ENCODE results near the gene HDGF.

DNA sequence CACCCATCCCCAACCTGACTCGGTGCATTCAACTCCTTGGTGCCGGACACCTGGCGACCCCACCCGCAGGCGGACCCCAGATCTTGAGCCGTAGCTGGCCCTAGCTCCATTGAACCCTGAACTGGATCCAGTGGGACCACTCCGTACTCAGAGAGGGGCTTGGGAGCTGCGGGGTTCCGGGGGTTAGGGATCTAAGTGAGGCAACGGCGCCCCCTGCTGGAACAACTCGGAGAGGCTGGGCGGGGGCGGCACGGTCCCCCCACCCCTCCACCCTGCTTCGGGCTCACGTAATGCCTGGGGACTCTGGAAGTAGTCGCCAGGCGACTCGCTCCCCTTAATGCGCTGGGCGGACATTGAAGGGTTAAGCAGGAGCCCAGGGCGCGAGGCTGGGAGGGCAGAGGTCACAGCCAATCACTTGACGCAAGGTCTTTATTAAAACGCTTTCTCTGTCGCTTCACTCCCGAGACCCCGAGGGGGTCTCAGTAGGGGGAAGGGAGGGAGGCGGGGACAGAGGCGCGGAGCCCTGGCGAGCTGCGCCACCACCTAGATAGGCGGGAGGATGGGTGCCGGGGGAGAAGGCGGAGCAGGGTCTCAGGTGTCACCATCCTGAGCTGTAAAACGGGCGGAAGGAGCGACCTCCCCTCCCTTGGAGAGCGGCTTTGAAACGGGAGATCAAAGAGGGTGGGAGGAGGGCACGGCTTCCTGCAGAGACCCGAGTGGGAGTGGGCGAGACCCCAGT lies 45.4 kb downstream of the HDGF start:
- TF ChIP-seq POLR2A (IDR thresholded peaks at IDR 0.05; ENCODE audit: low read depth, low read length) (no peak), POLR2AphosphoS5 (IDR thresholded peaks at IDR 0.05; ENCODE audit: low read depth, low read length) (no peak), TAF1 (IDR thresholded peaks at IDR 0.05; ENCODE audit: low read depth, low read length) (no peak), SPI1 (IDR thresholded peaks at IDR 0.05; ENCODE audit: low read depth, low read length) (no peak), PAX5 (IDR thresholded peaks at IDR 0.05; ENCODE audit: insufficient read depth, low read length, severe bottlenecking) (no peak)

Measured in GM12891 (cell line).